ENCODE data around the gene SNIP1. TPM values are rescaled to one million over a fixed set of nuclear protein-coding genes. Genes with fewer than 3 reads are reported as not detected.
"Not testable (repeated sequence)": the region's sequence is repeated elsewhere in the genome, so short reads cannot be mapped to it uniquely, and the experiment has no call there.

SNIP1 gene
- total and polyA plus RNA-seq, 2 experiments from 2014 or later = 6.1 to 12.8 TPM

GRCh38 chr1:37561133-37562132 lies 7.3 kb upstream of the SNIP1 start:
- Histone ChIP-seq H3K27me3 (no peaks in the 10 kb centered on the region), H3K27ac (no peak overlapping the region), H3K36me3 (peaks cover 11% of the 10 kb centered on the region), H3K4me3 (no peak overlapping the region), H3K4me1 (ENCODE audit: low read depth) (peaks cover 5% of the 10 kb centered on the region), H3K9me3 (ENCODE audit: low read depth) (no peaks in the 10 kb centered on the region)
- peak; percentile 51 for TF ChIP-seq CTCF (IDR thresholded peaks at IDR 0.05; ENCODE audit: low read depth, low read length)
- peak in 1 of 2 donors; percentile 36 for DNase-seq (ENCODE audit: low read depth in 1 of 2, low spot score in 1 of 2)

DNA sequence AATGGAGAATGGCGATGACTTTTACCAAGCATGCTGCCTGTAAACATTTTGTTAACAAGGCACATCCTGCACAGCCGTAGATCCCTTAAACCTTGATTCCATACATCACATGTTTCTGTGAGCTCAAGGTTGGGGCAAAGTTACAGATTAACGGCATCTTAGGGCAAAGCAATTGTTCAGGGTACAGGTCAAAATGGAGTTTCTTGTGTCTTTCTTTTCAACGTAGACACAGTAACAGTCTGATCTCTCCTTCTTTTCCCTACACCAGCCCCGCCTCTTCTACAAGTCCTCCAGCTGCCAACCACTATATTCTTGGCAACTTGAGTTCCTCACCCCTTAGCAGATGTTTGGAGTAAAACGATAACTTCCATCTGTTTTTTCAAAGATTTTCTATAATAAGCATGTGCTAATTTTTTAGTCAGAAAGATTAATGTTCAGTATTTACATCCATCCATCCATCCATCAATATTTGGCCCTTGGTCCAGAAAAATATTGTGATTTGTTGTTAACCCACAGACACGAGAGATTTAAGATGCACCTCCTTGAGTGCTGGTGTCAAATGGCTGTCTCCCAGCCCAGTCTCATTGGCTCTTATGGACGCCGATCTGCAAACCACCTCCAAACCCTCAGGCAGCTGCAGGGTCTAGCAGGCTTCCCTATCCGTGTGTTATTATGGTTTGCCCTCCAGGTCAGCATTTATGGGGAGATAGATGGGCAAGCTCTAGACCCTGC lies 6.5 kb upstream of the SNIP1 start:
- TF ChIP-seq CTCF (IDR thresholded peaks at IDR 0.05; ENCODE audit: low read depth, low read length) = no peak
- Histone ChIP-seq H3K27ac (no peak overlapping the region), H3K4me1 (ENCODE audit: low read depth) (peaks cover 5% of the 10 kb centered on the region), H3K36me3 (peaks cover 6% of the 10 kb centered on the region), H3K4me3 (no peak overlapping the region), H3K9me3 (ENCODE audit: low read depth) (no peaks in the 10 kb centered on the region), H3K27me3 (no peaks in the 10 kb centered on the region)
- no peak for DNase-seq (ENCODE audit: low read depth in 1 of 2, low spot score in 1 of 2)

DNA sequence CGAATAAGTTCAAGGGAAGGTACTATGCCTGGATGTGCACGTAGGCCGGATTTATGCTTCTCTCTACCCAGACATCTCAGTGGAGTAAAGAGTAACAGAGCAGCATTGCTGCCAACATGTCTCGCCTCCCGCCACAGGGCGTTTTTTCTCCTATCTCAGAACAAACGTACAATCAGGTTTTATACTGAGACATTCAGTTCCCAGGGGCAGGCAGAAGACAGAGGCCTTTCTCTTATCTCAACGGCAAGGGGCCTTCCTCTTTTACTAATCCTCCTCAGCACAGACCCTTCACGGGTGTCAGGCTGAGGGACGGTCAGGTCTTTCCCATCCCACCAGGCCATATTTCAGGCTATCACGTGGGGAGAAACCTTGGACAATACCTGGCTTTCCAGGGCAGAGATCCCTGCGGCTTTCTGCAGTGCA lies 5.9 kb upstream of the SNIP1 start:
- H3K4me3 ChIP-seq; H3K27ac ChIP-seq; DNase-seq (ENCODE audit: low read depth in 1 of 2, low spot score in 1 of 2); H3K27me3 ChIP-seq; H3K4me1 ChIP-seq (ENCODE audit: low read depth); H3K9me3 ChIP-seq (ENCODE audit: low read depth); H3K36me3 ChIP-seq: not testable (repeated sequence)

DNA sequence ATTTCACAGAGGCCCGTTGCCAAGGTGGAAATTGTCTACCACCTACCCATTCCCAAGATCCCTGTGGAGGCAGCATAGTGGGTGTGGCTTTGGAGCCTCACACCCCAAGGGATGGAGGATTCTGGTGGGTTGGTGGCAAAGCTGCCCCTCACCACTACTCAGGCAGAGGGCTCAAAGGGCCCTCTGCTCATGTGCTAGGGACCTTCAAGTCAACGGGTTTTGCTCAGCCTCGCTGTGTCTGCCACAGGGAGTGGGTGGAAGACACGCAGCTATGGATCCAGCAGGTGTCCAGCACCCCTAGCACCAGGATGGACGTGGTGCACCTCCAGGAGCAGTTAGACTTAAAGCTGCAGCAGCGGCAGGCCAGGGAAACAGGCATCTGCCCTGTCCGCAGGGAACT lies 5.0 kb upstream of the SNIP1 start:
- Histone ChIP-seq H3K27me3 (no peaks in the 10 kb centered on the region), H3K27ac (no peak overlapping the region), H3K4me1 (ENCODE audit: low read depth) (peaks cover 5% of the 10 kb centered on the region), H3K9me3 (ENCODE audit: low read depth) (no peaks in the 10 kb centered on the region), H3K36me3 (no peaks in the 10 kb centered on the region), H3K4me3 (no peak overlapping the region)
- TF ChIP-seq CTCF (IDR thresholded peaks at IDR 0.05; ENCODE audit: low read depth, low read length) = no peak
- DNase-seq (ENCODE audit: low read depth in 1 of 2, low spot score in 1 of 2) = no peak

- no peak for TF ChIP-seq CTCF (IDR thresholded peaks at IDR 0.05; ENCODE audit: low read depth, low read length)
- H3K9me3 ChIP-seq (ENCODE audit: low read depth) = no peaks in the 10 kb centered on the region
- H3K36me3 ChIP-seq = no peaks in the 10 kb centered on the region
- H3K27me3 ChIP-seq = no peaks in the 10 kb centered on the region
- no peak for DNase-seq (ENCODE audit: low read depth in 1 of 2, low spot score in 1 of 2)
- H3K27ac ChIP-seq = no peak overlapping the region
- H3K4me1 ChIP-seq (ENCODE audit: low read depth) = peaks cover 5% of the 10 kb centered on the region
- H3K4me3 ChIP-seq = no peak overlapping the region
These were observed 4.3 kb upstream of the SNIP1 start for GRCh38 chr1:37558411-37558810.
